Activated CD4-positive, alpha-beta T cell treated with anti-CD3 and anti-CD28 coated beads for 24 hours (primary cell): ENCODE data around the gene AGA.

Experiments used
- DNase-seq, 2 donors: peaks; one replicate each; pipeline ENCODE4 v3.0.0-alpha.2; 2020; ENCODE audit warnings: low read depth in 2 of 2

The AGA gene

GRCh38 chr4:177386278-177386815 is 55.9 kb downstream of the AGA start:
- DNase-seq = no peak

GRCh38 chr4:177385576-177386277 is 56.5 kb downstream of the AGA start:
- no peak for DNase-seq

- no peak for DNase-seq
These were observed 57.3 kb downstream of the AGA start for GRCh38 chr4:177384856-177385397.

GRCh38 chr4:177381762-177382310 is 60.4 kb downstream of the AGA start:
- DNase-seq = no peak
